Suppressor macrophage treated with lipopolysaccharide for 1 hour (primary cell): ENCODE results near the gene SEMG1.

Experiments
- DNase-seq, 3 donors: peaks; one replicate each; pipeline ENCODE4 v3.0.0-alpha.2; 2020 to 2022

Gene SEMG1

DNA sequence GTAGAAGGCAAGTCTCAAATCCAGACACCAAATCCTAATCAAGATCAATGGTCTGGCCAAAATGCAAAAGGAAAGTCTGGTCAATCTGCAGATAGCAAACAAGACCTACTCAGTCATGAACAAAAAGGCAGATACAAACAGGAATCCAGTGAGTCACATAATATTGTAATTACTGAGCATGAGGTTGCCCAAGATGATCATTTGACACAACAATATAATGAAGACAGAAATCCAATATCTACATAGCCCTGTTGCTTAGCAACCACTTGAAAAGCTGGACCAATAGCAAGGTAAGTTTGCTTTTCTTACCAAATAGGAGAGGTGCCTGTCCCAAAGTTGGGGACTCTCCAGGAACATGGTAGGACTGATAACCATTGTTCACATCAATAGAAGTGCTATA, 16.3 kb downstream of the SEMG1 start:
- DNase-seq: no peak

GRCh38 chr20:45226287-45226686, 19.5 kb downstream of the SEMG1 start:
- no peak for DNase-seq

- DNase-seq: peak; percentile 52 to 69 (median 53)
Measured at GRCh38 chr20:45229264-45230056, 22.6 kb downstream of the SEMG1 start.

DNA sequence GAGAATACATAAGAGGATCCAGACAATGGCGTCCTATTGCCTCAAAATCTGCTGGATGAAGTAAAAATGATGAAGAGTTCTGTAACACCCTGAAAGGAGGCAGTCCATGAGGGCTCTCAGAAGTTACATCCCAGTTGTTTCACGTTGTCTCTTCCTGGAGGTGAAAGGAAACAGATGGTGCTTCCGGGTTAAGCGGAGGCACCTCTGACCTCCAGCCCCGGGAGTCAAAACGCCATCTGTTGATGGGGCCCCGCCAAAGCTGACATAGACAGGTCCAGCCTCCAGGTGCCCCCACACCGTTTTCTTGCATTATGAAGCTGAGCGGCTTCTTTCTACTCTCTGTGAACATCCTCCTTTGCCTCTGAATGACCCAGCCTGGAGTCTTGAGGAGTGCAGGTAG, 23.8 kb downstream of the SEMG1 start:
- DNase-seq: no peak

DNA sequence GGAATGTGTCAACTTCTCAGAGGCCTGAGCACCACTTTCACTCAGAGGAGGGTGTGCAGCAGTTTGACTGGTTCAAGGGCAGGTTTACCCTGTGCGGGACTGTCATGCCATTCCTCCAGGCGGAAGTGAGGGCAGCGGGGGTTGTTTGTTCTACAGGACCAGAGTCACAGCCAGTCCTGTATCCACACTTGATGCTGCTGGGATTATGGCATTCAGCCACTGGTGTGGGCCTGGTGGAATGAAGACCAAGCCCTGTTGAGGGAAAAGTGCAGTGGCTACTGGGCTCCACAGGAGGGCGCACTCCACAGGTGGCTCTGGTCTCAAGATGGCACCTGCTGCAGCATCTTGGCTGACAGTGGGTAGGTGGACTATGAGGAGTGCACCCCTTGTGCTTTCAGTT, 29.2 kb downstream of the SEMG1 start:
- peak in 2 of 3 donors; percentile 15 to 17 for DNase-seq

- no peak for DNase-seq
Measured at GRCh38 chr20:45238139-45238538, 31.3 kb downstream of the SEMG1 start.

- DNase-seq: no peak
Measured at GRCh38 chr20:45246109-45246508, 39.3 kb downstream of the SEMG1 start.

DNA sequence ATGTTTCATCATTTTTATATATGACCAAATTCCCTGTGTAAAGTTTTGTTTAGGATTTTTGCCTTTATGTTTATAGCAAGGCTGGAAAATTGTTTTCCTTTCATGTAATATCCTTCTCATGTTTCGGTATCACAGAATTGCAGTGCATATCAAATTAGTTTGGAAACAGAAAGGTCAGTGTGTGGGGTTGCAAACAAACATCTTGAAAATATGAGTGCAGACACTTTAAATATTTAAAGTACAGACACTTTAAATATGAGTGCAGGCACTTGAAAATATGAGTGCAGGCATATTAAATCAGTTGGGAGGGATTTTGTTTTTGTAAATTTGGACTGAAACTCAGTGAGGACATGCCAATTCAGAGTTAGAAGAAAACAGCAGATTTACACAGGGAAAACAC, 41.0 kb downstream of the SEMG1 start:
- no peak for DNase-seq

GRCh38 chr20:45248609-45249008, 41.8 kb downstream of the SEMG1 start:
- DNase-seq: no peak

DNA sequence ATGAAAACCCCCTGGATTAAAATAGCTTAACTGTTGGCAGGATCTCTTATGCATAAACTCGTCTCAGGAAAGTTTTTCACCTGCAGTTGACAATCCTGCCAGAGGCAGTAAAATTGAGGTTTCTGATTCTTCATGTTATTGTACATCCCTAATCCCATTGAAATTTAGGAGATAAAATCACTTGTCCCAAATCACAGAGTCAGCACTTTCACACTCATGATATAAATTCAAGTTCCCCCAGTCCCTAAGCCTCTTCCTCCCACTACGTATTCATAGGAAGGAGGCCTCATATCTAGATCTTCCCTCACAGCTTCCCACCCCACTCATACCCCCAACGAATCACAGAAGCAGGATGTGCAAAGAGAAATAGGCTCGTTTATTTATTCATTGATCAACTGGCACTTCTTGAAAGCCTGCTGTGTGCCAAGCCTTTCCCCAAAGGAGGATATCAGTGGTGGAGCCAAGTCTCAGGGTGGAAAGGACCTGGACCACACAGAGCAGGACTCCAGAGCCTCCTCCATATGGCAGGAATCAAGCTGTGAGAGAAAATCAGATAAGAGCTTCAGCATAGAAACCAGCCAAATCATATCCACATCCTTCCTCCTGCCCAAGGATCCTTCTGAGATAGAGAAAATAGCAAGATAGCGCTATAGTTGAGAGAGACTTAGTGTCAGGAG, 45.2 kb downstream of the SEMG1 start:
- DNase-seq: no peak

GRCh38 chr20:45253261-45253660, 46.4 kb downstream of the SEMG1 start:
- DNase-seq: no peak

GRCh38 chr20:45254383-45255262, 47.8 kb downstream of the SEMG1 start, which contains the start of gene SLPI:
TSS of gene SLPI (minus strand) at chr20:45254564. CDS start at chr20:45254543, 21 bp downstream.
- DNase-seq: peak; percentile 72 to 92 (median 86)

- DNase-seq: no peak
Measured at GRCh38 chr20:45257161-45257560, 50.3 kb downstream of the SEMG1 start.

GRCh38 chr20:45257711-45258110, 50.9 kb downstream of the SEMG1 start:
- no peak for DNase-seq

- no peak for DNase-seq
Measured at GRCh38 chr20:45258259-45258658, 51.4 kb downstream of the SEMG1 start.

GRCh38 chr20:45258664-45259063, 51.8 kb downstream of the SEMG1 start:
- no peak for DNase-seq
